T-helper 22 cell (primary cell): ENCODE results near the gene EIF4E.
"Not testable (repeated sequence)": the region's sequence is repeated elsewhere in the genome, so short reads cannot be mapped to it uniquely, and the experiment has no call there.

Experiments
- DNase-seq: peaks from one replicate; pipeline ENCODE4 v3.0.0-alpha.2; 2020; ENCODE audit warnings: low read depth

EIF4E gene

GRCh38 chr4:98932539-98932938, 3.6 kb upstream of the EIF4E start:
- DNase-seq = no peak

- DNase-seq = no peak
These were observed 1.5 kb upstream of the EIF4E start for GRCh38 chr4:98930311-98930865.

GRCh38 chr4:98929341-98930267, 671 bp upstream of the EIF4E start:
- DNase-seq = peak; percentile 38

- peak; percentile 56 for DNase-seq
These were observed 815 bp downstream of the EIF4E start for GRCh38 chr4:98928131-98928504.

- DNase-seq = not testable (repeated sequence)
These were observed 2.7 kb downstream of the EIF4E start for GRCh38 chr4:98926257-98926656.

GRCh38 chr4:98921292-98921691, 7.6 kb downstream of the EIF4E start:
- no peak for DNase-seq

- no peak for DNase-seq
These were observed 8.9 kb downstream of the EIF4E start for GRCh38 chr4:98919996-98920395.

GRCh38 chr4:98910728-98911127, 18.2 kb downstream of the EIF4E start:
- not testable (repeated sequence) for DNase-seq

- no peak for DNase-seq
These were observed 19.1 kb downstream of the EIF4E start for GRCh38 chr4:98909646-98910401.

- DNase-seq = no peak
These were observed 20.1 kb downstream of the EIF4E start for GRCh38 chr4:98908703-98909262.

- no peak for DNase-seq
These were observed 20.8 kb downstream of the EIF4E start for GRCh38 chr4:98908182-98908581.

- no peak for DNase-seq
These were observed 23.1 kb downstream of the EIF4E start for GRCh38 chr4:98905839-98906238.

- no peak for DNase-seq
These were observed 23.6 kb downstream of the EIF4E start for GRCh38 chr4:98905297-98905696.

- DNase-seq = no peak
These were observed 25.0 kb downstream of the EIF4E start for GRCh38 chr4:98903963-98904362.

- no peak for DNase-seq
These were observed 25.4 kb downstream of the EIF4E start for GRCh38 chr4:98903561-98903960.

GRCh38 chr4:98899277-98899676, 29.7 kb downstream of the EIF4E start:
- DNase-seq = no peak

- DNase-seq = no peak
These were observed 37.2 kb downstream of the EIF4E start for GRCh38 chr4:98891478-98892337.

GRCh38 chr4:98890702-98891455, 38.1 kb downstream of the EIF4E start:
- no peak for DNase-seq

- DNase-seq = no peak
These were observed 41.8 kb downstream of the EIF4E start for GRCh38 chr4:98887145-98887544.

GRCh38 chr4:98886382-98886781, 42.6 kb downstream of the EIF4E start:
- DNase-seq = not testable (repeated sequence)

- not testable (repeated sequence) for DNase-seq
These were observed 48.0 kb downstream of the EIF4E start for GRCh38 chr4:98880884-98881283.
